GM21717 (cell line): Measurements from ENCODE around the gene ZFYVE28.

ENCODE experiments used
- ATAC-seq: cut with Tn5 transposase; IDR thresholded peaks from one replicate; pipeline ENCODE4 v1.9.1; 2021; ENCODE audit warnings: mild to moderate bottlenecking, moderate library complexity; ENCODE audit not compliant: unreplicated experiment

Gene ZFYVE28

GRCh38 chr4:2412534-2412884 lies 5.9 kb downstream of the ZFYVE28 start:
- peak; percentile 35 for ATAC-seq

GRCh38 chr4:2411786-2412510 lies 6.5 kb downstream of the ZFYVE28 start:
- peak; percentile 29 for ATAC-seq

DNA sequence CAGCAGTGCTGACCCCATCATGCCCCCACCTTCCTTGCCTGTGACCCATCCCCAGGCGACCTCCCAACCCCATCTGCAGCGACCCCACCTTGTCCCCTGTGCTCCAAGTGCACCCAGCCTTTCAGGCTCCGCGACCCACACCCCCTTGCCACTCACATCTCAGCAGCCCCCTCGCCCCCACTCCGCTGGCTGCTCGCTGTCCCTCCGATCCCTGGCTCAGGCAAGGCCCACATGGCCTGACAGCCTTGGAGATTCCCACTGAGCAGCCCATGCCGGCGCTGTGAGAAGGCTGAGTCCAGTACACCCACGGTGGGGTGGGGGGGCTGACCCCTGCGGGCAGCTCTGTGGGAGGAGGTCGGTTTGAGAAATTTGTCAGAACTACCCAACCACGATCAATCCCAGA lies 9.1 kb downstream of the ZFYVE28 start:
- no peak for ATAC-seq

- ATAC-seq = no peak
Measured at GRCh38 chr4:2408976-2409375, 9.5 kb downstream of the ZFYVE28 start.

DNA sequence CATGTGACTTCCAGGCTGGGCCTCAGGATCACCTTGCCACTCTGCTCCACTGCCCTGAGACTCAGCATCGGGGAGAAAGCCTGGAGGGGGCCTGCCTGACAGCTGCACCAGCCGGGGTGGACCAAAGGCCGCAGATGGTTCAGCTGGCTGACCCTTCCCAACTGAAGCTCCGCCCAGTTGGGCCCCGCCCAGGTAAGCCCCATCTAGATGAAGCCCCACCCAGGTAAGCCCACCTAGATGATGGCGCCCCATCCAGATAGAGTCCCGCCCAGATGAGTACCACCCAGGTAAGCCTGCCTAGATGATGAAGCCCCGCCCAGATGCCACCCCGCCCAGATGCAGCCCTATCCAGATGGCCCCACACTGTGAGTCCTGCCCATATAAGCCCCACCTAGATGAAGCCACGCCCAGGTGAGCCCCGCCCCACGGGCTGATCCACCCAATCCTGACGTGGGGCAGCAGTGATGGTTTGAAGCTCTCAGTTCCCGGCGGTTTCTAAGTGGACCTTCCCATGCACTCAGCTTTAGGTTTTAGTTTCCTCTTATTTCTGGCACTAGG lies 10.0 kb downstream of the ZFYVE28 start:
- ATAC-seq = no peak

- no peak for ATAC-seq
Measured at GRCh38 chr4:2407991-2408342, 10.5 kb downstream of the ZFYVE28 start.

DNA sequence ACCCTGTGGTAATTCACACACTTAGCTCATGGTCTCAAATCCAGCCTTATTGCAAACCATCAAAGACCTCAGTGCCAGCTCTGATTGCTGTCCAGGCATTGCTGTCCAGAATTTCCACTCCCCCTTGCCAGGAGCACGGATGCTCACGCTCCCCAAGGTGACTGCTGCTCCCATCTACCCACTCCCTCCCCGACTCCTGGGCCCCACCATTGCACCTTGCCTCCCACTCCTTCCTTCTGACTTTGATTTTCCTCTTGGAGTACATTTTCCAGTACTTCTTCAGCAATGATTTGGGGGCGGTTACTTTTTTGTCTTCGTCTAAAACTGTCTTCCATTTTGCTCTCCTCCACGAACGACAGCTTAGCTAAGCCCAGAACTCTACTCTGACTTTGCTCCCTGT lies 11.5 kb downstream of the ZFYVE28 start:
- ATAC-seq = no peak

GRCh38 chr4:2406406-2406805 lies 12.0 kb downstream of the ZFYVE28 start:
- no peak for ATAC-seq

DNA sequence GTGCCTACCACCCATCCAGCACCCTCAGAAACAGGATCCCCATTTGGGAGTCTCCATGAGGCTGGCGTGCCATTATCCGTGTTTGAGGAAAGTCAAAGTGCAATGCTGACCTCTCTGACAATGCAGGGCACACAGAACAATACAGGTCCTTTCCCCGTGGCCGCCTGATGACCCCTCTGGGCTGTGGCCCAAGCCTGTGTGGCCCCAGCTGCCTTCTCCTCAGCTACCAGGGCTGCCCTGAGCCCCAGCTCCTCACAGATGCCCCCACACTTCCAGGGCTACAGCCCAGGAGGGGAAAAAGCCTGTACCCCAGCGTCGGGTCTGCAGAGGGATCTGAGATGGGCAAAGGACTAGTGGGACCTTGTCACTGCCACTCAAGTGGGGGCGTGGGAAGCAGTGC lies 15.5 kb downstream of the ZFYVE28 start:
- no peak for ATAC-seq

DNA sequence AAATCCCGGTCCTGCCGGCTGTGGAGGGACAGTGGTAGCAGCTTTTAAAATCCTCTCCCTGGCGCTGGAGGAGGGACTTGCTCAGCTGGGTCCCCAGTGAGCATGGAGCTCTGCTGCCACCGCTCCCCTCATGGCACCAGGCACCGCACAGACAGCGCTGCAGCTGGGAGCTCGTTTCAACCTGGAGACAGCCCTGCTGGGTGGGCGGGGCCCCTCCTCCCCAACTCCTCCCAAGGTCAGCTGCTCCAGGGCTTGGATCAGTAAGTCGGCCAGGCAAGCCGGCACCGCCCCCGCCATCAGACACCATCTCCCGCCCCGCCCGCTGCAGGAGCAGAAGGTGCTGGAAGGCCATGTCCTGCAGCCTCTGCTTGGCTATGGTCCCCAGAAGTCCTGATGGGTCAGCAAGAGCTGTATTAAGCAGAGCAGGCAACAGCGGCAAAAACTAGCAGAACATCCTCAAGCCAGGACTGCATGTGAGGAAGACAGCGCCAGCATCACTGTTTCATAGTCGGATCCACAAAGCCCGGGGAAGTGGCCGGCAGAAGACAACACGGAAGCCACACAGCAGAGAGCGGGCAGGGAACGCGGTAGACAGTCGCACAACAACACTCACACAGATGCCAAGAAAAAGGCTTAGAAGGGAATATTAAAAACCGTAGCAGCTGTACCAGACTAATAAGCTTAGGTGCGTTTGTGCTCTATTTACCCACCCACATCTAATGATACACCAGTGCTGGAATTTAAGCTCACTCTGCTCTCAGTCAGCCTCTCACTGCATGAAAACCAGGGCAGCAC lies 16.2 kb downstream of the ZFYVE28 start:
- no peak for ATAC-seq

GRCh38 chr4:2401610-2401983 lies 16.8 kb downstream of the ZFYVE28 start:
- no peak for ATAC-seq

GRCh38 chr4:2400841-2401609 lies 17.4 kb downstream of the ZFYVE28 start:
- ATAC-seq = no peak

GRCh38 chr4:2399631-2400190 lies 18.7 kb downstream of the ZFYVE28 start:
- no peak for ATAC-seq

GRCh38 chr4:2399216-2399615 lies 19.2 kb downstream of the ZFYVE28 start:
- ATAC-seq = no peak

- ATAC-seq = no peak
Measured at GRCh38 chr4:2397596-2398379, 20.7 kb downstream of the ZFYVE28 start.

DNA sequence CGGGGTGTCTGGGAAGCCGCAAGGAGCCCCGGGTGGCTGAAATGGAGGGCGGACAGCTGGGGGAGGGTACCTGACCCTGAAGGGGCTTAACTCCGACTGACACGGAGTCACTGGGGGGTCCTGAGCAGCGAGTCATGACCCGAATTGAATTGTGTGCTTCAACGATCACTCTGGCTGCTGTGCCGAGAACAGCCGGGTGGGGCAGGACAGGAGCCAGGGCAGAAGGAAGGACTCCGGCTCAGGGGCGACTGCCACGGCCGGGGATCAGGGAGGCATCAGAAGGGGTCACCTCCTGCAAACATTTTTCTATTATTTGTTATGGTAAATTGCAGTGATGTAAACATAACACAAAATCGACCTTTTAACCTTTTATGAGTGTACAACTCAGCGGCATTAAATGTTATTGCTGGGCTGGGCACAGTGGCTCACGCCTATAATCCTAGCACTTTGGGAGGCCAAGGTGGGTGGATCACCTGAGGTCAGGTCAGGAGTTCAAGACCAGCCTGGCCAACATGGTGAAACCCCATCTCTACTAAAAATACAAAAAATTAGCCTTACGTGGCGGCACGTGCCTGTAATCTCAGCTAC lies 21.6 kb downstream of the ZFYVE28 start:
- ATAC-seq = no peak

GRCh38 chr4:2395584-2395983 lies 22.9 kb downstream of the ZFYVE28 start:
- no peak for ATAC-seq

DNA sequence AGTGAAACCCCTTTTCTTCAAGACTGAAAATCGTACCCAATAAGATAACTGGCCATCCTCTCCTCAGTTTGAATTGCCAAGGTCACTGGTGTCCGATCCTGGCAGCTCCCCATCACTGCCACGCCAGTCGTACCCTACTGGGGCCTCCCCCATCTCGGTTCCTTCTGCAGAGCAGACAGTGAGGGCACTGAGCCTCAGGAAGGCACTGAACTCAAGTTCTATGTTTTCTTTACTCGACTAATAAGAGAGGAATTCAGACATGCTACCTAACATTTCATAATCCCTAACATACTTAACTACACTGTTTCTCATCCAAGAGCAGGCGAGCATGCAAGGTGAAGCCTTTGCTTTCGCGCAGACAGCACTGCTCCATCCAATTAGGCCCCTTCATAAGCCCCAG lies 23.4 kb downstream of the ZFYVE28 start:
- no peak for ATAC-seq

GRCh38 chr4:2394528-2394927 lies 23.9 kb downstream of the ZFYVE28 start:
- no peak for ATAC-seq
